ENCODE measurements around the gene ANP32E. TPM values are rescaled to one million over a fixed set of nuclear protein-coding genes. Genes with fewer than 3 reads are reported as not detected.

Gene ANP32E
- total and polyA plus RNA-seq, 2 of the 8 experiments (the other 6 are each of a cell fraction or from before 2014, with no cell fraction given) = 20.7 to 123 TPM

DNA sequence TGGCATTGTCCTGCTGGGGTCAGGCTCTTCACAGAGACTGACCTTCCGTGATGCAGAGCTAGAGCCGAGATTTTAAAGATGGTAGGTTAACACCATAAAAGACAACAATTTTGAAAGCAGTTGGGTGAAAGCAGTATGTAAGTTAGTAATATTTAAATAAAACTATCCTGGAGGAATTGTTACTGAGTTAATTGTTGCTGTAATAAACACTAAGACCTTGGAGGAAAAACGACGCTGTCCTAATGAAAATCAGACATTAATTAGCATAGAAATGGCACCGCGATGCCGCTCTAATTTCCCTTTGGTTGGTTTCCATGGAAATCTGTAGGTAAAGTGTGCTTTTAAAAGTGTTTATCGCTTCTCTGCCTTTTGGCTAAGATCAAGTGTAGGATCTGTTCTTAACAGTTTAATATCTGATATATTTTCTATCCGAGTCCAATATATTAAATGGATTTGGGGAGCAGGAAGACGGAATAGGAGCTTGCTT lies 745 bp upstream of the ANP32E start:
- no peaks in the 10 kb centered on the region for H3K36me3 ChIP-seq (ENCODE audit: control insufficient read depth in 2 of 4, insufficient read depth in 4 of 4, low read length in 3 of 4)
- 17% methylated on average over 10 of the region's 10 CpGs; no CpG with 5 or more reads in 1 of the 2 experiments for WGBS, 2 experiments (ENCODE audit: extremely low coverage in 1 of 2, insufficient coverage in 1 of 2, insufficient read length in 1 of 2, insufficient replicate concordance in 2 of 2, low coverage in 1 of 2, low lambda C conversion rate in 2 of 2, missing lambda C conversion rate in 1 of 2)
- H2BK5ac ChIP-seq (ENCODE audit: low read depth, low read length) = peak overlapping the region; percentile 98
- DNase-seq (ENCODE audit: low read depth in 1 of 2, low spot score in 2 of 2) = no peak
- H4K20me1 ChIP-seq (replicated peaks in 1 of 2; ENCODE audit: control insufficient read depth in 1 of 2, insufficient read depth in 2 of 2, low read length in 2 of 2) = peaks cover 0 to 2% of the 10 kb centered on the region in 2 experiments
- H2AFZ ChIP-seq (ENCODE audit: low read length) = 0 out of 2 replicates have a peak overlapping the region, but pooled peaks have one; percentile 9
- ChIA-PET CTCF (ENCODE audit: partially characterized antibody) (interaction anchor here (1.1 to 1.5 kb wide), 3 partner anchors 15 to 296 kb away, joined by 3 to 7 read pairs (median 4); no protein-coding TSS in a partner anchor), POLR2A (ENCODE audit: partially characterized antibody) (interaction anchor here (0.6 to 5.6 kb wide), 17 partner anchors 10 to 349 kb away, joined by 3 to 61 read pairs (median 3); partner anchors contain the start of genes APH1A, CA14 and RPRD2)
- peak overlapping the region; percentile 66; the same call in 1 of the 2 replicates for H4K8ac ChIP-seq (ENCODE audit: extremely low read depth, insufficient read depth, low read length)
- H2BK12ac ChIP-seq (ENCODE audit: low read depth, low read length) = peak overlapping the region; percentile 95; the same call in 1 of the 2 replicates
- peaks cover 0 to 6% (median 2%) of the 10 kb centered on the region in 4 experiments; a peak in 5 of 7 replicates for H3K4me1 ChIP-seq (replicated peaks in 1 of 4; ENCODE audit: control insufficient read depth in 3 of 4, insufficient read depth in 4 of 4, low read length in 3 of 4)
- no peak overlapping the region for H2BK15ac ChIP-seq (ENCODE audit: low read length)
- peak overlapping the region; percentile 84 to 99 (median 98); a peak in 7 of 8 replicates for H3K4me3 ChIP-seq (ENCODE audit: extremely low read depth in 1 of 4, insufficient read depth in 2 of 4, low read depth in 3 of 4, low read length in 4 of 4)
- peak overlapping the region; percentile 96 for H4K91ac ChIP-seq (replicated peaks; ENCODE audit: insufficient read length, low read length)
- H3K79me1 ChIP-seq (ENCODE audit: low read depth, low read length) = no peaks in the 10 kb centered on the region; the same call in 1 of the 2 replicates
- peaks cover 10% of the 10 kb centered on the region for H3K23me2 ChIP-seq (ENCODE audit: low read depth, low read length)
- H3K9ac ChIP-seq (replicated peaks in 1 of 4; ENCODE audit: extremely low read depth in 1 of 4, low read depth in 3 of 4, low read length in 3 of 4) = peak overlapping the region; percentile 88 to 93 (median 92)
- no peak for FAIRE-seq
- H3K18ac ChIP-seq (ENCODE audit: extremely low read depth, low read length) = peak overlapping the region; percentile 96
- H3K4me2 ChIP-seq (ENCODE audit: insufficient read depth in 1 of 2, low read depth in 2 of 2, low read length in 2 of 2) = peak overlapping the region; percentile 77 to 86
- no peaks in the 10 kb centered on the region for H3K27me3 ChIP-seq (replicated peaks in 1 of 4; ENCODE audit: control insufficient read depth in 3 of 4, extremely low read depth in 1 of 4, insufficient read depth in 3 of 4, low read length in 3 of 4)
- H2AK5ac ChIP-seq (ENCODE audit: low read depth, low read length) = peak overlapping the region; percentile 78
- no peak overlapping the region for H2BK20ac ChIP-seq (ENCODE audit: low read length)
- peak overlapping the region; percentile 57 for H3K56ac ChIP-seq (replicated peaks; ENCODE audit: insufficient read length, low read depth, low read length)
- peak overlapping the region; percentile 91 for H3K4ac ChIP-seq (replicated peaks; ENCODE audit: insufficient read length, low read depth, low read length)
- H3K27ac ChIP-seq (ENCODE audit: low read depth, low read length) = peak overlapping the region; percentile 97
- TF ChIP-seq RFX5 (IDR thresholded peaks at IDR 0.05; ENCODE audit: borderline replicate concordance, low read depth, low read length) = 0 out of 2 replicates have a peak, but pooled peaks have one; percentile 8
- TF ChIP-seq CHD2 (IDR thresholded peaks at IDR 0.05; ENCODE audit: low read length) = no peak
- no peak overlapping the region for H3K14ac ChIP-seq (ENCODE audit: insufficient read length)
- H2BK120ac ChIP-seq (replicated peaks; ENCODE audit: low read depth, low read length) = peak overlapping the region; percentile 30
- H3K79me2 ChIP-seq (ENCODE audit: control insufficient read depth in 1 of 2, insufficient read depth in 2 of 2, low read length in 2 of 2) = peaks cover 22 to 41% of the 10 kb centered on the region in 2 experiments
- H3K9me3 ChIP-seq (ENCODE audit: insufficient read depth in 2 of 2, low read depth in 1 of 2, low read length in 1 of 2) = no peaks in the 10 kb centered on the region
- no peak overlapping the region for H3K23ac ChIP-seq (ENCODE audit: insufficient read length)
- peak overlapping the region; percentile 86 for H4K5ac ChIP-seq (ENCODE audit: insufficient read length, low read depth, low read length)

All from H1 (cell line).